Measurements from ENCODE around the gene SYT15. TPM values are rescaled to one million over a fixed set of nuclear protein-coding genes. Genes with fewer than 3 reads are reported as not detected.

Gene SYT15
- polyA plus RNA-seq, 3 donors, result 0.23 to 0.31 TPM; not detected in 1

DNA sequence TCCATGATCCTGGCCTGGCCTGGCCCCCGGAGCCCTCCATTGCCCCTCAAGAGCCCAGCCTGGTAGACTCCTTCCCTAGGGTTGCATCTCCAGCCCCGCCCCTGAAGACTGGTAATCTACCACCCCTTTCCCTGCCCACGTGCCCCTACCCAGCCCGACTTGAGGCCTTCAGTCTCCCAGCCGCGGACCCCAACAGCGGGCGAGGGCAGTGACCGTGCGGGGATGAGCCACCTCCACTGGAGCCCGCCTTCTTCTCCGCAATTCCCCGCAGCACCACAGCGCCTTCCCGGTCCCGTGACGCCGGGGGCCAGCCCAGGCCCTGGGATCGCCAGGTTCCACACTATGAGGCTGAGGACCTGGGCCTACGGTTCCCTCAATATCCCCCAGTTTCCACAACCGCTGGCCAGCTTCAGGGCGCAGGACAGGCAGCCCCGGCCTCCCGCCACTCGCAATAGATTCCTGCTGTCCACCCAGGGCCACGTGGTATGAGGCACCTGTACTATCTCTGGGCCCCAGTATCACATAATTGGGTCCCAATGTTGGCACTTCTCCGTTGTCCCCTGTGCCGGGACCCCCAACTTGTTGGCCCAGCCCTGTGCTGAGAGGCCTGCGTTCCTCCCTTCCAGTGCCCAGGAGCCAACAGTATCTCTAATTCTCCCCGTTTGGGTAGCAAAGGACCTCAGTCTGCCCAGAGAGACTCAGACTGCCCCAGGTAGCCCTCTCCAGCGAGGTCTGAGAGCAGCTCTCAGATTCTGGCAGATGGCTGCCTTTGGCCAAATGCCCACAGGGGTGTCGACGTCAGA, 21.4 kb upstream of the SYT15 start:
- no peak overlapping the region for H3K4me2 ChIP-seq (replicated peaks; ENCODE audit: extremely low read depth, low read length, poor library complexity, severe bottlenecking)
- H3K79me2 ChIP-seq (ENCODE audit: insufficient read depth, low read length), result no peaks in the 10 kb centered on the region
- no peak for DNase-seq
- no peak overlapping the region for H3K4me3 ChIP-seq (replicated peaks in 1 of 3; ENCODE audit: low read depth in 2 of 3, low read length in 3 of 3)
- WGBS (ENCODE audit: insufficient coverage), result 89% methylated on average over 31 of the region's 33 CpGs
- Mint-ChIP-seq H3K4me3 (peak overlapping the region in 1 of 2 donors; percentile 89), H3K27me3 (ENCODE audit: low read depth in 3 of 3) (peaks cover 0 to 21% (median 0%) of the 10 kb centered on the region in 3 donors), H3K36me3 (peaks cover 0 to 4% of the 10 kb centered on the region in 2 donors), H3K9me3 (peaks cover 0 to 10% (median 3%) of the 10 kb centered on the region in 7 donors), H3K27ac (no peak overlapping the region), H3K4me1 (peaks cover 9% of the 10 kb centered on the region)
- no peak overlapping the region for H3K27ac ChIP-seq (ENCODE audit: low read depth in 1 of 2, low read length in 2 of 2)
- H3K9ac ChIP-seq (ENCODE audit: insufficient read depth, low read length, poor library complexity, severe bottlenecking), result no peak overlapping the region
- intact Hi-C loops (cut with micrococcal nuclease), result no loop called here
- no peak overlapping the region for H2AFZ ChIP-seq (ENCODE audit: insufficient read depth, low read depth, low read length, poor library complexity, severe bottlenecking)
- peaks cover 27 to 72% of the 10 kb centered on the region in 2 donors for H3K27me3 ChIP-seq (ENCODE audit: control insufficient read depth in 2 of 2, insufficient read depth in 2 of 2, low read length in 2 of 2)
- H3K36me3 ChIP-seq (replicated peaks in 1 of 2; ENCODE audit: control insufficient read depth in 1 of 2, insufficient read depth in 2 of 2, low read length in 2 of 2), result no peaks in the 10 kb centered on the region
- peaks cover 3 to 20% of the 10 kb centered on the region in 2 donors for H3K9me3 ChIP-seq (replicated peaks in 1 of 2; ENCODE audit: control insufficient read depth in 1 of 2, insufficient read depth in 1 of 2, low read length in 2 of 2)
- TF ChIP-seq, protein P1, sequence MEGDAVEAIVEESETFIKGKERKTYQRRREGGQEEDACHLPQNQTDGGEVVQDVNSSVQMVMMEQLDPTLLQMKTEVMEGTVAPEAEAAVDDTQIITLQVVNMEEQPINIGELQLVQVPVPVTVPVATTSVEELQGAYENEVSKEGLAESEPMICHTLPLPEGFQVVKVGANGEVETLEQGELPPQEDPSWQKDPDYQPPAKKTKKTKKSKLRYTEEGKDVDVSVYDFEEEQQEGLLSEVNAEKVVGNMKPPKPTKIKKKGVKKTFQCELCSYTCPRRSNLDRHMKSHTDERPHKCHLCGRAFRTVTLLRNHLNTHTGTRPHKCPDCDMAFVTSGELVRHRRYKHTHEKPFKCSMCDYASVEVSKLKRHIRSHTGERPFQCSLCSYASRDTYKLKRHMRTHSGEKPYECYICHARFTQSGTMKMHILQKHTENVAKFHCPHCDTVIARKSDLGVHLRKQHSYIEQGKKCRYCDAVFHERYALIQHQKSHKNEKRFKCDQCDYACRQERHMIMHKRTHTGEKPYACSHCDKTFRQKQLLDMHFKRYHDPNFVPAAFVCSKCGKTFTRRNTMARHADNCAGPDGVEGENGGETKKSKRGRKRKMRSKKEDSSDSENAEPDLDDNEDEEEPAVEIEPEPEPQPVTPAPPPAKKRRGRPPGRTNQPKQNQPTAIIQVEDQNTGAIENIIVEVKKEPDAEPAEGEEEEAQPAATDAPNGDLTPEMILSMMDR (IDR thresholded peaks at IDR 0.05), result no peak
- H4K20me1 ChIP-seq (ENCODE audit: insufficient read depth, low read length), result no peaks in the 10 kb centered on the region
- peaks cover 0 to 12% of the 10 kb centered on the region in 2 donors for H3K4me1 ChIP-seq (ENCODE audit: control insufficient read depth in 1 of 2, insufficient read depth in 2 of 2, low read length in 2 of 2)

DNA sequence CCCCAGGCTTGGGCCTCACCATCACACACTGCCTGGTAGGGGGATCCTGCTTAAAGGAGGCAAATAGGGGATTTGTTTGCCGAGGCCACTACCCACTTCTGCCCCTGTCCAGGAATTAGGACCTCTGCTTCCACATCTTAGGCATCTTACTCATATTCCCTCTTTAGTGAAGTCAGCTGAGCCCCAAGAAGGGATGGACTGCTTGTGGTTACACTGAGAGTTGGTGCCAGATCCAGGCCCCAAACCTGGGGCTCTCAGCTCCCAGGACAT, 20.9 kb upstream of the SYT15 start:
- H3K27me3 ChIP-seq (ENCODE audit: control insufficient read depth in 2 of 2, insufficient read depth in 2 of 2, low read length in 2 of 2), result peaks cover 27 to 72% of the 10 kb centered on the region in 2 donors
- H3K27ac ChIP-seq (ENCODE audit: low read depth in 1 of 2, low read length in 2 of 2), result no peak overlapping the region
- H3K4me3 Mint-ChIP-seq, result peak overlapping the region in 1 of 2 donors; percentile 89
- H2AFZ ChIP-seq (ENCODE audit: insufficient read depth, low read depth, low read length, poor library complexity, severe bottlenecking), result no peak overlapping the region
- peaks cover 3 to 20% of the 10 kb centered on the region in 2 donors for H3K9me3 ChIP-seq (replicated peaks in 1 of 2; ENCODE audit: control insufficient read depth in 1 of 2, insufficient read depth in 1 of 2, low read length in 2 of 2)
- TF ChIP-seq, protein P1 (IDR thresholded peaks at IDR 0.05), result no peak
- WGBS (ENCODE audit: insufficient coverage), result no CpG with 5 or more reads among the region's 1 CpG
- no peak overlapping the region for H3K4me2 ChIP-seq (replicated peaks; ENCODE audit: extremely low read depth, low read length, poor library complexity, severe bottlenecking)
- DNase-seq, result no peak
- no peak overlapping the region for H3K27ac Mint-ChIP-seq
- peaks cover 9% of the 10 kb centered on the region for H3K4me1 Mint-ChIP-seq
- no peak overlapping the region for H3K4me3 ChIP-seq (replicated peaks in 1 of 3; ENCODE audit: low read depth in 2 of 3, low read length in 3 of 3)
- H3K79me2 ChIP-seq (ENCODE audit: insufficient read depth, low read length), result no peaks in the 10 kb centered on the region
- no peak overlapping the region for H3K9ac ChIP-seq (ENCODE audit: insufficient read depth, low read length, poor library complexity, severe bottlenecking)
- H3K36me3 ChIP-seq (replicated peaks in 1 of 2; ENCODE audit: control insufficient read depth in 1 of 2, insufficient read depth in 2 of 2, low read length in 2 of 2), result no peaks in the 10 kb centered on the region
- intact Hi-C loops (cut with micrococcal nuclease), result no loop called here
- peaks cover 0 to 12% of the 10 kb centered on the region in 2 donors for H3K4me1 ChIP-seq (ENCODE audit: control insufficient read depth in 1 of 2, insufficient read depth in 2 of 2, low read length in 2 of 2)
- peaks cover 0 to 4% of the 10 kb centered on the region in 2 donors for H3K36me3 Mint-ChIP-seq
- H4K20me1 ChIP-seq (ENCODE audit: insufficient read depth, low read length), result no peaks in the 10 kb centered on the region
- H3K9me3 Mint-ChIP-seq, result peaks cover 0 to 10% (median 3%) of the 10 kb centered on the region in 7 donors
- peaks cover 0 to 21% (median 0%) of the 10 kb centered on the region in 3 donors for H3K27me3 Mint-ChIP-seq (ENCODE audit: low read depth in 3 of 3)
